Lower leg skin (tissue), 3 donors: ENCODE data around the gene JAG2.

ENCODE experiments used
- CTCF ChIP-seq, 3 donors: fragments of 450-650 bp; IDR thresholded peaks; one replicate each; pipeline ENCODE4 v1.5.1; 2016; ENCODE audit warnings: antibody characterized with exemption in 3 of 3, mild to moderate bottlenecking in 3 of 3, moderate library complexity in 2 of 3
- POLR2A ChIP-seq, 2 donors: fragments of 450-650 bp; IDR thresholded peaks; one replicate each; pipeline ENCODE4 v1.6.1; 2016 to 2017; ENCODE audit warnings: antibody characterized with exemption in 2 of 2, mild to moderate bottlenecking in 1 of 2, moderate library complexity in 1 of 2

- TF ChIP-seq POLR2A (IDR thresholded peaks at IDR 0.05): no peak
- no peak for TF ChIP-seq CTCF (IDR thresholded peaks at IDR 0.05)
Observed at GRCh38 chr14:105193916-105194782, 25.6 kb upstream of the JAG2 start.
